Vagina (tissue), 2 donors: ENCODE measurements around the gene AVEN. TPM values are rescaled to one million over a fixed set of nuclear protein-coding genes. Genes with fewer than 3 reads are reported as not detected.

Experiments
- DNase-seq, 2 donors: peaks; one replicate each; pipeline ENCODE4 v3.0.0-alpha.2; 2017; ENCODE audit errors: extremely low spot score in 2 of 2
- H3K27ac ChIP-seq: fragments of 200-600 bp; sonication (generic); one replicate; pipeline ENCODE4 v1.5.1; 2019
- H3K27me3 ChIP-seq: fragments of 200-600 bp; sonication (generic); one replicate; pipeline ENCODE4 v1.5.1; 2019
- H3K36me3 ChIP-seq, 2 donors: fragments of 200-600 bp; sonication (generic); one replicate each; pipeline ENCODE4 v1.5.1; 2017 to 2019
- H3K4me1 ChIP-seq: fragments of 200-600 bp; sonication (generic); one replicate; pipeline ENCODE4 v1.5.1; 2019
- H3K4me3 ChIP-seq, 2 donors: fragments of 200-600 bp; sonication (generic); 1 replicate in 1 of 2; 2 replicates in 1 of 2; pipeline ENCODE4 v1.5.1; 2016 to 2019
- H3K9me3 ChIP-seq: fragments of 200-600 bp; sonication (generic); one replicate; pipeline ENCODE4 v1.5.1; 2019
- CTCF ChIP-seq, 3 experiments: fragments of 450-650 bp in 2 of 3; fragments of 200-600 bp in 1 of 3; sonication (generic) in 1 of 3; IDR thresholded peaks; one replicate each; pipeline ENCODE4 v1.5.1; 2017 to 2019; ENCODE audit warnings: antibody characterized with exemption in 3 of 3, mild to moderate bottlenecking in 2 of 3, moderate library complexity in 2 of 3
- POLR2A ChIP-seq, 2 donors: fragments of 450-650 bp; IDR thresholded peaks; one replicate each; pipeline ENCODE4 v1.6.1; 2017; ENCODE audit warnings: antibody characterized with exemption in 2 of 2, mild to moderate bottlenecking in 2 of 2, moderate library complexity in 2 of 2
- POLR2AphosphoS5 ChIP-seq, 2 donors: sonication (generic); formaldehyde crosslinking; IDR thresholded peaks; one replicate each; pipeline ENCODE4 v1.9.0; 2017; ENCODE audit warnings: antibody characterized with exemption in 2 of 2, mild to moderate bottlenecking in 2 of 2, low read depth in 1 of 2; ENCODE audit not compliant: insufficient read depth in 1 of 2
- intact Hi-C: fragments of 100-400 bp; cut with DNase I; formaldehyde crosslinking; loops from one replicate; pipeline ENCODE4 v1.15.1; 2023
- total RNA-seq: library from RNA; depleted of rRNA; stranded (reverse); fragments of >200 nt; gene quantifications from one replicate; pipeline ENCODE4 v1.2.3, GENCODE V29; 2016

Gene AVEN
- total RNA-seq, 1 donor from 2014 or later, result 7.4 TPM

GRCh38 chr15:34076785-34077184 is 37.8 kb upstream of the AVEN start:
- Histone ChIP-seq H3K9me3 (no peaks in the 10 kb centered on the region), H3K4me3 (no peak overlapping the region), H3K4me1 (no peaks in the 10 kb centered on the region), H3K27me3 (no peaks in the 10 kb centered on the region), H3K27ac (no peak overlapping the region), H3K36me3 (no peaks in the 10 kb centered on the region)
- TF ChIP-seq POLR2AphosphoS5 (IDR thresholded peaks at IDR 0.05; ENCODE audit: insufficient read depth in 1 of 2, low read depth in 1 of 2), result no peak
- no peak for TF ChIP-seq CTCF (IDR thresholded peaks at IDR 0.05)
- TF ChIP-seq POLR2A (IDR thresholded peaks at IDR 0.05), result no peak
- no peak for DNase-seq
- intact Hi-C loops, result no loop called here

- Histone ChIP-seq H3K4me3 (no peak overlapping the region), H3K4me1 (peaks cover 4% of the 10 kb centered on the region), H3K27ac (no peak overlapping the region), H3K9me3 (no peaks in the 10 kb centered on the region), H3K36me3 (no peaks in the 10 kb centered on the region), H3K27me3 (no peaks in the 10 kb centered on the region)
- intact Hi-C loops, result no loop called here
- DNase-seq, result no peak
- TF ChIP-seq POLR2A (IDR thresholded peaks at IDR 0.05) (no peak), POLR2AphosphoS5 (IDR thresholded peaks at IDR 0.05; ENCODE audit: insufficient read depth in 1 of 2, low read depth in 1 of 2) (no peak), CTCF (IDR thresholded peaks at IDR 0.05) (no peak)
These were observed 31.0 kb upstream of the AVEN start for GRCh38 chr15:34070003-34070402.

- intact Hi-C loops, result no loop called here
- no peaks in the 10 kb centered on the region for H3K27me3 ChIP-seq
- H3K27ac ChIP-seq, result no peak overlapping the region
- H3K4me3 ChIP-seq, result no peak overlapping the region
- peaks cover 6% of the 10 kb centered on the region for H3K4me1 ChIP-seq
- DNase-seq, result peak in 1 of 2 donors; percentile 90
- H3K36me3 ChIP-seq, result no peaks in the 10 kb centered on the region
- TF ChIP-seq POLR2AphosphoS5 (IDR thresholded peaks at IDR 0.05; ENCODE audit: insufficient read depth in 1 of 2, low read depth in 1 of 2) (peak in 1 of 2 donors; percentile 71), CTCF (IDR thresholded peaks at IDR 0.05) (no peak)
- no peaks in the 10 kb centered on the region for H3K9me3 ChIP-seq
These were observed 26.9 kb upstream of the AVEN start for GRCh38 chr15:34065941-34066340.

- Histone ChIP-seq H3K4me1 (peaks cover 6% of the 10 kb centered on the region), H3K9me3 (no peaks in the 10 kb centered on the region), H3K4me3 (no peak overlapping the region), H3K27ac (no peak overlapping the region), H3K27me3 (no peaks in the 10 kb centered on the region), H3K36me3 (no peaks in the 10 kb centered on the region)
- intact Hi-C loops, result no loop called here
- TF ChIP-seq POLR2AphosphoS5 (IDR thresholded peaks at IDR 0.05; ENCODE audit: insufficient read depth in 1 of 2, low read depth in 1 of 2) (no peak), POLR2A (IDR thresholded peaks at IDR 0.05) (no peak), CTCF (IDR thresholded peaks at IDR 0.05) (no peak)
- no peak for DNase-seq
These were observed 26.3 kb upstream of the AVEN start for GRCh38 chr15:34065261-34065660.

GRCh38 chr15:34064438-34064837 is 25.4 kb upstream of the AVEN start:
- no peak overlapping the region for H3K4me3 ChIP-seq
- H3K36me3 ChIP-seq, result no peaks in the 10 kb centered on the region
- no peaks in the 10 kb centered on the region for H3K9me3 ChIP-seq
- no peak for DNase-seq
- H3K27me3 ChIP-seq, result no peaks in the 10 kb centered on the region
- no peak for TF ChIP-seq POLR2AphosphoS5 (IDR thresholded peaks at IDR 0.05; ENCODE audit: insufficient read depth in 1 of 2, low read depth in 1 of 2)
- TF ChIP-seq POLR2A (IDR thresholded peaks at IDR 0.05), result no peak
- no peak for TF ChIP-seq CTCF (IDR thresholded peaks at IDR 0.05)
- H3K4me1 ChIP-seq, result peaks cover 6% of the 10 kb centered on the region
- no peak overlapping the region for H3K27ac ChIP-seq
- intact Hi-C loops, result loop anchor here (5.0 kb wide), 1 partner anchor 148 kb away; the partner anchor contains the start of gene KATNBL1
